ENCODE results near the gene APOC1. TPM values are rescaled to one million over a fixed set of nuclear protein-coding genes. Genes with fewer than 3 reads are reported as not detected.
"Not testable (repeated sequence)": the region's sequence is repeated elsewhere in the genome, so short reads cannot be mapped to it uniquely, and the experiment has no call there.

Gene APOC1
- total RNA-seq, 1 experiment from 2014 or later = not detected

DNA sequence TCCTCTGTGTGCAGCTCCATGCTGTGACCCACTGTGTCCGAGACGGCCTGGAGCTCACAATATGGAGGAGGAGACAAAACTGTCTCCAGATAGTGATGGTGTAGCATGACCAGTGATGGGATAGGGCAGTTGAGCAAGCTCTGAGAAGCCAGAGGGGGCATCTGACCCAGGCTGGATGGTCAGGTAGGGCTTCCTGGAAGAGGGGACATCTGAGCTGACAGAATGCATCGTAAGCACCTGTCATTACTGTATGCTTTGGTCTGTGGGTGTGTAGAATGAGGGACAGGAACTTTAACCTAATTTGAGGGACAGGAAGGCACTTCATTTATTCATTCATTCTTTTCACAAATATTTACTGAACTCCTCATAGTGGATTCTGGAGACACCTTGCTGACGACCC lies 29.8 kb upstream of the APOC1 start:
- no peak overlapping the region for H3K4me3 ChIP-seq (ENCODE audit: low read length)
- H3K79me2 ChIP-seq (ENCODE audit: low read length) = no peaks in the 10 kb centered on the region
- H3K4me2 ChIP-seq (ENCODE audit: low read depth, low read length, poor library complexity, severe bottlenecking) = no peak overlapping the region
- H3K27ac ChIP-seq (ENCODE audit: low read length) = no peak overlapping the region
- H2AFZ ChIP-seq (ENCODE audit: low read length) = no peak overlapping the region
- H3K9me2 ChIP-seq (replicated peaks; ENCODE audit: insufficient read depth, low read length) = no peaks in the 10 kb centered on the region
- DNase-seq = no peak
- no peaks in the 10 kb centered on the region for H3K4me1 ChIP-seq (ENCODE audit: low read length)
- H4K20me1 ChIP-seq (ENCODE audit: insufficient read depth, low read depth, low read length) = no peaks in the 10 kb centered on the region
- H3K36me3 ChIP-seq (ENCODE audit: insufficient read depth, low read length) = no peaks in the 10 kb centered on the region
- no peaks in the 10 kb centered on the region for H3K9me3 ChIP-seq (ENCODE audit: low read length)
- no peak overlapping the region for H3K9ac ChIP-seq (ENCODE audit: low read length)
- no peaks in the 10 kb centered on the region for H3K27me3 ChIP-seq (ENCODE audit: low read length)

DNA sequence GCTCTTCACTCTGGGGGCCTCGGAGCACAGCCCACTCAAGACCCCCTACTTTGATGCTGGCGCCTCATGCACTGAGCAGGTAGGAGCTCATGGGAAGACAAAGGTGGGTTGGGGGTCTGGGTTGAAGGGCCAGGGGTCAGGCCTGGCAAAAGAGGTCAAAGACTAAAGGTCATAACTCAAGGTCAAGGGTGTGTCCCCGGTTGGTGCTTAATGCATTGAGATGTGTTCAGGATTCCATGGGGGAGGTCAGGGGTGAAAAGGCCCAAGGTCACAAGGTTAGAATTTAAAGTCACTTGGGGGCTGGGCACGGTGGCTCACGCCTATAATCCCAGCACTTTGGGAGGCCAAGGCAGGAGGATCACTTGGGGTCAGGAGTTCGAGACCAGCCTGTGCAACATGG lies 28.3 kb upstream of the APOC1 start:
- Histone ChIP-seq H3K27ac (ENCODE audit: low read length) (no peak overlapping the region), H3K27me3 (ENCODE audit: low read length) (no peaks in the 10 kb centered on the region), H4K20me1 (ENCODE audit: insufficient read depth, low read depth, low read length) (no peaks in the 10 kb centered on the region), H3K9me2 (replicated peaks; ENCODE audit: insufficient read depth, low read length) (no peaks in the 10 kb centered on the region), H3K4me3 (ENCODE audit: low read length) (no peak overlapping the region), H3K79me2 (ENCODE audit: low read length) (peaks cover under 1% of the 10 kb centered on the region; the same call in 1 of the 2 replicates), H3K9ac (ENCODE audit: low read length) (no peak overlapping the region), H3K9me3 (ENCODE audit: low read length) (no peaks in the 10 kb centered on the region), H3K4me2 (ENCODE audit: low read depth, low read length, poor library complexity, severe bottlenecking) (no peak overlapping the region), H3K4me1 (ENCODE audit: low read length) (peaks cover 7% of the 10 kb centered on the region), H3K36me3 (ENCODE audit: insufficient read depth, low read length) (no peaks in the 10 kb centered on the region), H2AFZ (ENCODE audit: low read length) (no peak overlapping the region)
- DNase-seq = no peak

DNA sequence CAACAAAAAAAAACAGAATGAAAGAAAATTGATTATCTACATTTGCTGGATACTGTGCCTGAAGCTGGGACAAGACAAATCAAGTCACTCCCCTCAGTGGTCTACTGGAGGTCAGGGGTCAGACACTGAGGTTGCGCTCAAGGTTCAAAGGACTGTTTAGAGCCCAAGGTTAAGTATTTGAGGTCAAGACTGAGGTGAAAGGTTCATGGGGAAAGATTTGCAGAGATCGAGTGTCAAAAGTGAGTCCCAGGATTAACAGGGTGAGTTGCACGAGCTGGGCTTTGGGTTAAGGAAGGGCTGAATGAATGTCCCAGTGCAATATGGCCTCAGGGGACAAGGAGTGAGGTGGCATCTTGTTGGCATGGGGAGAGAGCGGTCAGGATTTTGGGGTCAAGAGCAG lies 26.8 kb upstream of the APOC1 start:
- no peaks in the 10 kb centered on the region for H3K9me3 ChIP-seq (ENCODE audit: low read length)
- no peak overlapping the region for H3K9ac ChIP-seq (ENCODE audit: low read length)
- peaks cover 2% of the 10 kb centered on the region; the same call in 1 of the 2 replicates for H3K36me3 ChIP-seq (ENCODE audit: insufficient read depth, low read length)
- no peak for DNase-seq
- no peak overlapping the region for H3K4me2 ChIP-seq (ENCODE audit: low read depth, low read length, poor library complexity, severe bottlenecking)
- H4K20me1 ChIP-seq (ENCODE audit: insufficient read depth, low read depth, low read length) = peaks cover 10% of the 10 kb centered on the region; the same call in 1 of the 2 replicates
- H3K27me3 ChIP-seq (ENCODE audit: low read length) = no peaks in the 10 kb centered on the region
- no peak overlapping the region for H3K27ac ChIP-seq (ENCODE audit: low read length)
- H3K4me1 ChIP-seq (ENCODE audit: low read length) = peaks cover 14% of the 10 kb centered on the region
- peaks cover 16% of the 10 kb centered on the region for H3K79me2 ChIP-seq (ENCODE audit: low read length)
- no peaks in the 10 kb centered on the region for H3K9me2 ChIP-seq (replicated peaks; ENCODE audit: insufficient read depth, low read length)
- no peak overlapping the region for H2AFZ ChIP-seq (ENCODE audit: low read length)
- no peak overlapping the region for H3K4me3 ChIP-seq (ENCODE audit: low read length)

DNA sequence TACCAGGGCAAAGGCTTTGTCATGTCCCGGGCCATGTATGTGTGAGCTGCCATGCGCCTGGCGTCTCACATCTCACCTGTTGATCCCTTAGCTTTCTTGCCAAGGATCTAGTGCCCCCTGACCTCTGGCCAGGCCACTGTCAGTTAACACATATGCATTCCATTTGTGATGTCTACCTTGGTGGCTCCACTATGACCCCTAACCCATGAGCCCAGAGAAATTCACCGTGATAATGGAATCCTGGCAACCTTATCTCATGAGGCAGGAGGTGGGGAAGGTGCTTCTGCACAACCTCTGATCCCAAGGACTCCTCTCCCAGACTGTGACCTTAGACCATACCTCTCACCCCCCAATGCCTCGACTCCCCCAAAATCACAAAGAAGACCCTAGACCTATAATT lies 26.1 kb upstream of the APOC1 start:
- not testable (repeated sequence) for H2AFZ ChIP-seq (ENCODE audit: low read length)
- peaks cover 23% of the 10 kb centered on the region for H3K79me2 ChIP-seq (ENCODE audit: low read length)

DNA sequence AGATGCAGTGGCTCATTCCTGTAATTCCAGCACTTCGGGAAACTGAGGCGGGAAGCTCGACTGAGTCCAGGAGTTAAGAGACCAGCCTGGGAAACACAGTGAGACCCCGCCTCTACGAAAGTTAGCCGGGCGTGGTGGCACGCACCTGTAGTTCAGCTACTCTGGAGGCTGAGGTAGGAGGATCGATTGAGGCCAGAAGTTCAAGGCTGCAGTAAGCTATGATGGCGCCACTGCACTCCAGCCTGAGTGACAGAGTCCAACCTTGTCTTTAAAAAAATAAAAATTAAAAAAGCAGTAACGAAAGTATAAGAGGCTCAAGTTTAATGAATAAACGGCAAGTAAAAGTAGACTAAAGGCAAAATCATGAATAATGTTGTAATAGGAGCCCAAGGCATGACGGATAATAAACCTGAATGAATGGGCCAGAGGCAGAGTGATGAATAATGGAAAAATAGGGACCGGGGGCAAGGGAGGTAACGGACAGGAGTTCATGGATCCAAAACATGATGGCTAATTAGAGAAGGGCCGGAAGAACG lies 24.5 kb upstream of the APOC1 start:
- Histone ChIP-seq H4K20me1 (ENCODE audit: insufficient read depth, low read depth, low read length) (peaks cover 12% of the 10 kb centered on the region; the same call in 1 of the 2 replicates), H2AFZ (ENCODE audit: low read length) (peak overlapping the region; percentile 82; the same call in 1 of the 2 replicates), H3K9me2 (replicated peaks; ENCODE audit: insufficient read depth, low read length) (no peaks in the 10 kb centered on the region), H3K36me3 (ENCODE audit: insufficient read depth, low read length) (peaks cover 17% of the 10 kb centered on the region), H3K9me3 (ENCODE audit: low read length) (no peaks in the 10 kb centered on the region), H3K4me3 (ENCODE audit: low read length) (peak overlapping the region; percentile 54), H3K9ac (ENCODE audit: low read length) (peak overlapping the region; percentile 58), H3K79me2 (ENCODE audit: low read length) (peaks cover 35% of the 10 kb centered on the region), H3K27ac (ENCODE audit: low read length) (peak overlapping the region; percentile 73), H3K4me1 (ENCODE audit: low read length) (peaks cover 18% of the 10 kb centered on the region), H3K27me3 (ENCODE audit: low read length) (no peaks in the 10 kb centered on the region), H3K4me2 (ENCODE audit: low read depth, low read length, poor library complexity, severe bottlenecking) (peak overlapping the region; percentile 68)
- no peak for DNase-seq

More for the DNA sequence above, 26.1 kb upstream of the APOC1 start:
- not testable (repeated sequence) for H3K27ac ChIP-seq (ENCODE audit: low read length); H3K36me3 ChIP-seq (ENCODE audit: insufficient read depth, low read length); H3K27me3 ChIP-seq (ENCODE audit: low read length); H3K9me3 ChIP-seq (ENCODE audit: low read length); DNase-seq; H3K4me2 ChIP-seq (ENCODE audit: low read depth, low read length, poor library complexity, severe bottlenecking); H3K4me3 ChIP-seq (ENCODE audit: low read length); H3K9ac ChIP-seq (ENCODE audit: low read length); H3K9me2 ChIP-seq (replicated peaks; ENCODE audit: insufficient read depth, low read length)
- Histone ChIP-seq H3K4me1 (ENCODE audit: low read length) (peaks cover 18% of the 10 kb centered on the region), H4K20me1 (ENCODE audit: insufficient read depth, low read depth, low read length) (peaks cover 11% of the 10 kb centered on the region; the same call in 1 of the 2 replicates)

DNA sequence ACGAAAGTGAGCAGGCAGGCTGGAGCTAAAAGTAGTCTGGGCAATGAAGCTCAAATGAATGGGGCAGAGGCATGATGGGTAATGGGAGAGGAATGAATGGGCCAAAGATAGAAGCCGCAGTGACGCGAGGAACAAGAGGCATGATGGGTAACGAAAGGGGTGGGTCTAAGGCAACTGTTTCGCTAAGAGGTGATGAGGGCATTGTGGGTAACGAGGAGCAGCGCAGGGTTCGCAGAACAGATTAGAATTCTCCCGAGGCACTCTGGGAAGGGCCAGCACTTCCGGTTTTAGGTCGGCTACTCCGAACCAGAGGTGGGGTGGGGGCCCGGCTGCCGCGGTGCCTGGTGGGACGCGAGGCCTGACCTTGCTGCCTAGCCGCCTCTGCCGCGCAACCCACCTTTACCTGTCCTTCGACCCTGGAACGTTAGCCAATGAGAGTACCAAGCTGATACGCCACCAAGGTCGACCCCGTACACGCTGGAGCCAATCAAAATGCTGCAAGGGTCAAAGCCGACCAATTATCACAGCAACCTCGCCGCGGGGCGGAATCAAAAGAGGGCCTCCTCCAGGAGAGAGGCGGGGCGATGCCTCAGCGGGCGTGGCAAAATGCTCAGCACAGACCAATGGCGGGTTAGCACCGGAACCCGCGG lies 23.9 kb upstream of the APOC1 start:
- Histone ChIP-seq H3K9me2 (replicated peaks; ENCODE audit: insufficient read depth, low read length) (no peaks in the 10 kb centered on the region), H3K27me3 (ENCODE audit: low read length) (no peaks in the 10 kb centered on the region), H3K4me3 (ENCODE audit: low read length) (peak overlapping the region; percentile 54), H3K27ac (ENCODE audit: low read length) (peak overlapping the region; percentile 73), H2AFZ (ENCODE audit: low read length) (peak overlapping the region; percentile 82; the same call in 1 of the 2 replicates), H3K4me2 (ENCODE audit: low read depth, low read length, poor library complexity, severe bottlenecking) (peak overlapping the region; percentile 68), H3K9ac (ENCODE audit: low read length) (peak overlapping the region; percentile 58), H3K36me3 (ENCODE audit: insufficient read depth, low read length) (peaks cover 17% of the 10 kb centered on the region), H4K20me1 (ENCODE audit: insufficient read depth, low read depth, low read length) (peaks cover 16% of the 10 kb centered on the region; the same call in 1 of the 2 replicates), H3K79me2 (ENCODE audit: low read length) (peaks cover 37% of the 10 kb centered on the region), H3K4me1 (ENCODE audit: low read length) (peaks cover 18% of the 10 kb centered on the region), H3K9me3 (ENCODE audit: low read length) (no peaks in the 10 kb centered on the region)
- peak; percentile 100 for DNase-seq

DNA sequence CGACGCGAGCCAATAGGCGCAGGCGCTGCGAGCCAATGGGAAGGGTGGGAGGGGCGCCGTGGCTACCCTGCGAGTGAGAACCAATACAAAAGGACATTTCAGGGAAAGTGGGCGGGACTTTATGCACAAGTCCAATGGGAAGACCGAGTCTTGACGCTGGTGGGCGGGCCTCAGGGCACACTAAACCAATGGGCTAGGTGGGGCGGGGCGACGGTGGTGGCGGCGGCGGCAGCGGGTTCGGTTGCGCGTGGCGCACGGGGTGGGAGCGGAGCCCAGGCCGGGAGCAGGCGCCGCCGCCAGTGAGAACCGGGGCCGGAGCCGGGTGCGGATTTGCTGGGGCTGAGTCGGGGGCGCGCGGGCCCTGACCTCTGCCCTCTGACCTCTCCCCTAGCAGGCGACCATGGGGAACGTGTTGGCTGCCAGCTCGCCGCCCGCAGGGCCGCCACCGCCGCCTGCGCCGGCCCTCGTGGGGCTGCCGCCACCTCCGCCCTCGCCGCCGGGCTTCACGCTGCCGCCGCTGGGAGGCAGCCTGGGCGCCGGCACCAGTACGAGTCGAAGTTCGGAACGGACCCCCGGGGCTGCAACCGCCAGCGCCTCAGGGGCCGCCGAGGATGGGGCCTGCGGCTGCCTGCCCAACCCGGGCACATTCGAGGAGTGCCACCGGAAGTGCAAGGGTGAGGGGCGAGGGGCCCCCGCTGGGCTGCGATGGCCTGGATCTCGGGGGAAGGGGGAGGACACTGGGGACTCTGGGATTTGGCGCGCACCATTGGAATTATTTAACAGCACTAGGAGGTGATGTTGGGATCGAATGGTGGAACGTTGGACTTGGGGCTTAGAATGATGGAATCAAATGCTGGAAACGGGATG lies 23.2 kb upstream of the APOC1 start, which contains the start of gene TOMM40:
TSS of gene TOMM40 (plus strand) at position 239 of the 867 bp plus-strand sequence. CDS start at position 401, 162 bp downstream.
- H3K79me2 ChIP-seq (ENCODE audit: low read length) = peaks cover 37% of the 10 kb centered on the region
- peaks cover 21% of the 10 kb centered on the region for H4K20me1 ChIP-seq (ENCODE audit: insufficient read depth, low read depth, low read length)
- H3K4me3 ChIP-seq (ENCODE audit: low read length) = peak within 1 kb of the TSS; percentile 88
- H3K4me1 ChIP-seq (ENCODE audit: low read length) = peaks cover 18% of the 10 kb centered on the region
- H3K27me3 ChIP-seq (ENCODE audit: low read length) = no peaks in the 10 kb centered on the region
- no peaks in the 10 kb centered on the region for H3K9me3 ChIP-seq (ENCODE audit: low read length)
- DNase-seq = peak; percentile 75
- H3K9me2 ChIP-seq (replicated peaks; ENCODE audit: insufficient read depth, low read length) = no peaks in the 10 kb centered on the region
- H3K9ac ChIP-seq (ENCODE audit: low read length) = peak within 1 kb of the TSS; percentile 78
- peak within 1 kb of the TSS; percentile 84 for H3K4me2 ChIP-seq (ENCODE audit: low read depth, low read length, poor library complexity, severe bottlenecking)
- peaks cover 21% of the 10 kb centered on the region for H3K36me3 ChIP-seq (ENCODE audit: insufficient read depth, low read length)
- H2AFZ ChIP-seq (ENCODE audit: low read length) = peak within 1 kb of the TSS; percentile 82; the same call in 1 of the 2 replicates
- H3K27ac ChIP-seq (ENCODE audit: low read length) = peak within 1 kb of the TSS; percentile 73

DNA sequence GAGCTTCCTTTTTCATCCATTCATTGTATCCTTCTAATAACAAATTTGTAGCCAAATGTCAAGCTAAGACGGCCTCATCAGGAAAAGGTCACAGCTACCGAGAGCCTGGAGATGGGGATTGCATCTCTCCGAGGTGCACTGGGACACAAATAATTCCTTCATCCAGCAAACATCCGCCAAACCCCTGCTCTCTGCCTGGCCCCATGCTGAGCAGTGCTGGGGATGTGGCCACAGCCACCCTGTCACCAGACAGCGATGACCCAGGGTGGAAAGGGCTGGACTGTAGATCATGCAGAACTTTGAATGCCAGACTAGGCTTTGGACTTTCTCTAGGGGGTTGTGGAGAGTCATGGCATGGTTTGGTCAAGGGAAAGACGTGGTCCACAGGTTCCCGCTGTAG lies 21.5 kb upstream of the APOC1 start:
- peaks cover 31% of the 10 kb centered on the region for H3K36me3 ChIP-seq (ENCODE audit: insufficient read depth, low read length)
- peak overlapping the region; percentile 78; the same call in 1 of the 2 replicates for H3K9ac ChIP-seq (ENCODE audit: low read length)
- H3K27ac ChIP-seq (ENCODE audit: low read length) = no peak overlapping the region
- DNase-seq = no peak
- H4K20me1 ChIP-seq (ENCODE audit: insufficient read depth, low read depth, low read length) = peaks cover 25% of the 10 kb centered on the region
- no peaks in the 10 kb centered on the region for H3K9me3 ChIP-seq (ENCODE audit: low read length)
- H3K79me2 ChIP-seq (ENCODE audit: low read length) = peaks cover 37% of the 10 kb centered on the region
- peak overlapping the region; percentile 88; the same call in 1 of the 2 replicates for H3K4me3 ChIP-seq (ENCODE audit: low read length)
- H3K4me1 ChIP-seq (ENCODE audit: low read length) = peaks cover 18% of the 10 kb centered on the region
- no peaks in the 10 kb centered on the region for H3K27me3 ChIP-seq (ENCODE audit: low read length)
- H3K9me2 ChIP-seq (replicated peaks; ENCODE audit: insufficient read depth, low read length) = no peaks in the 10 kb centered on the region
- no peak overlapping the region for H2AFZ ChIP-seq (ENCODE audit: low read length)
- H3K4me2 ChIP-seq (ENCODE audit: low read depth, low read length, poor library complexity, severe bottlenecking) = peak overlapping the region; percentile 84
